ENCODE results near the gene PER1. TPM values are rescaled to one million over a fixed set of nuclear protein-coding genes. Genes with fewer than 3 reads are reported as not detected.

Gene PER1
- total and polyA plus RNA-seq, 2 of the 8 experiments (the other 6 are each of a cell fraction or from before 2014, with no cell fraction given) = 9.6 to 38.0 TPM

- TF ChIP-seq KDM1A (IDR thresholded peaks at IDR 0.05; ENCODE audit: borderline replicate concordance, low read length) (no peak), CHD7 (IDR thresholded peaks at IDR 0.05; ENCODE audit: insufficient replicate concordance, low read length) (no peak), BCL11A (IDR thresholded peaks at IDR 0.05; ENCODE audit: low read depth in 2 of 2, low read length in 2 of 2) (no peak), FOSL1 (IDR thresholded peaks at IDR 0.05; ENCODE audit: insufficient read depth, low read depth, low read length) (no peak), USF2 (IDR thresholded peaks at IDR 0.05; ENCODE audit: low read length) (no peak)
Measured at GRCh38 chr17:8153957-8154607, 1.9 kb upstream of the PER1 start (continued).

Measured in H1 (cell line).